HG03571 (cell line): ENCODE results near the gene DTNBP1.
"Not testable (repeated sequence)": the region's sequence is repeated elsewhere in the genome, so short reads cannot be mapped to it uniquely, and the experiment has no call there.

Experiments
- ATAC-seq: cut with Tn5 transposase; IDR thresholded peaks from one replicate; pipeline ENCODE4 v1.9.1; 2021; ENCODE audit not compliant: unreplicated experiment

The DTNBP1 gene

DNA sequence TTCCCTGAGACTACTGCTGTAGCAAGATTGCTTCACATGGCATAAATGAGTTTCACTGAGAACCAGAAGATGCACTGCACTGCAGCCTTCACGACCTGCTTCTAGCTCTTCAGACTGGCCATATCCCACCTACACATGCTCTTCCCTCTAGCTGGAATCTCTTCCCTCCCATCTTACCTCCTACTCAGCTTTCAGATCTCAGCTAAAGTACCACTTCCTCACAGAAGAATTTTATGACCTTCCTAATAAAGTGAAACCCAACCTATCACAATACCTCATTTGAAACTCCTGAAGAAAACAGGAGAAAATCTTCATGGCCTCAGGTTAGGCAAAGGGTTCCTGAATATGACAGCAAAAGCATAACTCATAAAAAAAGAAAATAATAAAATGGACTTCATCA is 99.9 kb downstream of the DTNBP1 start:
- no peak for ATAC-seq

- no peak for ATAC-seq
These were observed 101.2 kb downstream of the DTNBP1 start for GRCh38 chr6:15561447-15562199.

- no peak for ATAC-seq
These were observed 102.1 kb downstream of the DTNBP1 start for GRCh38 chr6:15560713-15561112.

DNA sequence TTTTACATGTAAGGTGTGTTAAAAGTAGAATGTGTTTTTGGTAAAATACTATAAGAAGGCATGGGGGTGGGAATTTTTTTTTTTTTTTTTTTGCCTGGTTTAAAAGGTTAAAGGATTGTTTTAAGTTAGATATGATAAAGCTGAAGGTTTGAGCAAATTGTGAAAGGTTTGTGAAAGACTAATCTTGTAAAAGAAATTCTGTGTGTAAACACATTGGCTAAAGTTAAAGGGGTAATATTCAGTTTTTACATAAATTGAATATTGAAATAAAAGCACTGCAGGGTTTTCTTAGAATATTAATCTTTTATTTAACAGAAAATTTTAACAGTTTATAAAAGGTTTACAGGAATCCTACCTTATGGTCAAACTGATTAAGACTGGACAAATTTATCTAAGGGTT is 105.7 kb downstream of the DTNBP1 start:
- ATAC-seq, result no peak

GRCh38 chr6:15556711-15557110 is 106.1 kb downstream of the DTNBP1 start:
- ATAC-seq, result no peak

DNA sequence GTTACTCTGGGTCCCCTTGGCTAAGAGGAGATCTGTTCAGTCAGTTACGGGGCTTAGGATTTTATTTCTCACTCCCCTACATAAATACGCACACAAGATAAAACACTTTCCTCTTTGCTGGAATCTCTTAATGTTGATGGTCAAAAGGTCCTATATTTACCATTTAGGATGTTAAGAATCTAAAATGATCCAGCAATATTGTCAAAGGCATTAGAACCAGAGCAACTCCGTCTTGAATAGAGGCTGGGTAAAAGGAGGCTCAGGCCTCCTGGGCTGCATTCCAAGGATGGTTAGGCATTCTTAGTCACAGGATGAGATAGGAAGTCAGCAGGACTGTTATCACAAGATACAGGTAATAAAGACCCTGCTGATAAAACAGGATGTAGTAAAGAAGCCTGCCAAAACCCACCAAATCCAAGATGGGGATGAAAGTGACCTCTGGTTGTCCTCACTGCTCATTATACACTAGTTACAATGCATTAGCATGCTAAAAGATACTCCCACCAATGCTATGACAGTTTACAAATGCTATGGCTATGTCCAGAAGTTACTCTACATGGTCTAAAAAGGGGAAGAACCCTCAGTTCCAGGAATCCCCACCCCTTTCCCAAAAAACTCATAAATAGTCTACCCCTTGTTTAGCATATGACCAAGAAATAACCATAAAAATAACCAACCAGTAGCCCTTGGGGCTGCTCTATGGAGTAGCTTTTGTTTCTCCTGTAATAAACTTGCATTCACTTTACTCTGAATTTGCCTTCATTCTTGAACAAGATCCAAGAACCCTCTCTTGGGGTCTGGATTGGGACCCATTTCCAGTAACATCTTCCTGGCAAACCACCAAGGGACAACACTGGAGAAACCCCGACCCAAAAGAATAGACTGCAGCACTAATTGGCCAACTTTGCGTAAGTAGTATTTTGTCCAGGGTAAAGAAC is 107.5 kb downstream of the DTNBP1 start:
- ATAC-seq, result no peak

DNA sequence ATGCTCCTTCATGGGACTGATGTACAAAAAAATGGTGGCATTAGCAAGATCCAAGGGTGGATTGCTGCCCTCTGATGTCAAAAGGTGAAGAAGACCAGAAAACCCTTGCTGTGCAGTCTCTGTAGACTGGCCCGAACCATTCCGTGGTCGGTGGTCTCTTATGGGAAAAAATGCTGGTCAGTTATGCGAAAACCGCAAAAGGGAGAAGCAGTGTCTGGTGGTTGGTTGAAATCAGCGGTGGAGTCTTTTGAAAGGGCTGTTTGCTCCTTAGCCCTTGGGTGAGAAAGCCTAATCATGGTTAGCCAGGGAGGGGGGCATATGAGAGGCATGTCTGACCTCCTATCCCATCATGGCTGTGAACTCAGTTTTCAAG is 108.1 kb downstream of the DTNBP1 start:
- ATAC-seq, result no peak

GRCh38 chr6:15553736-15554294 is 109.0 kb downstream of the DTNBP1 start:
- no peak for ATAC-seq

GRCh38 chr6:15553031-15553430 is 109.8 kb downstream of the DTNBP1 start:
- no peak for ATAC-seq

GRCh38 chr6:15551798-15552197 is 111.0 kb downstream of the DTNBP1 start:
- ATAC-seq, result no peak

- no peak for ATAC-seq
These were observed 111.6 kb downstream of the DTNBP1 start for GRCh38 chr6:15551262-15551661.

GRCh38 chr6:15550546-15551123 is 112.2 kb downstream of the DTNBP1 start:
- ATAC-seq, result no peak

DNA sequence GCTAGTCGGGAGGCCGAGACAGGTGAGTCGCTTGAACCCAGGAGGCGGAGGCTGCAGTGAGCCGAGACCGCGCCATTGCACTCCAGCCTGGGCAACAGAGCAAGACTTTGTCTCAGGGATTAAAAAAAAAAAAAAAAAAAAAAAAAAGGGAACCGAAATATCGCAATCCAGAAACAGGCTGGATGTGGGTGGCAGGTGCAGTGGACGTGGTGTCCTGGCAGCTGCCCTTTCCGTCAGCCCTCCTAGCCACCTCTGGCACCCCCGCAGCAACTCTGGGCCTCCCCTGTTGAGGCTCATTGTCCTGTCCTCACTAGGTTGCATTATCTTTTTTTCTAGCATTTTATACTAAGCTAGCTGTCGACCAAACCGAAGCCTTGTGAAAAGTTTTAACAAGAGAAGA is 113.5 kb downstream of the DTNBP1 start:
- ATAC-seq, result no peak

GRCh38 chr6:15547400-15547799 is 115.4 kb downstream of the DTNBP1 start:
- ATAC-seq, result no peak

DNA sequence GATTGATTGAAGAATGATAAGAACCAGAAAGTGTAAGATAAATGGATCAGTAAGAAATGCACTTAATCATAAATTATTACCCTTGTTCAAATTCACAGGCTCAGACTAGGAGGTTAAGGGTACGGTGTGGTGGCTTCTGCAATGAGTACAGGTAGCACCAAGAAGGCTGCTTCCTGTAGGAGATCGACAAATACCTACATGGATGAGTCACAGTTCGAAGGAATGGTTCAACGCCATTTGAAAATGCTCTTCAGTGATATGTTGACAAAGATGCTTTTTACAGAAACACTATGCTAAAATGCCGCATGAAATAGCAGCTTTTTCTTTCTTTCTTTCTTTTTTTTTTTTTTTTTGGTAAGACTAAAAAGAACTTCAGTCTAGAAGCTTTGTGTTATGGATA is 116.2 kb downstream of the DTNBP1 start:
- no peak for ATAC-seq

DNA sequence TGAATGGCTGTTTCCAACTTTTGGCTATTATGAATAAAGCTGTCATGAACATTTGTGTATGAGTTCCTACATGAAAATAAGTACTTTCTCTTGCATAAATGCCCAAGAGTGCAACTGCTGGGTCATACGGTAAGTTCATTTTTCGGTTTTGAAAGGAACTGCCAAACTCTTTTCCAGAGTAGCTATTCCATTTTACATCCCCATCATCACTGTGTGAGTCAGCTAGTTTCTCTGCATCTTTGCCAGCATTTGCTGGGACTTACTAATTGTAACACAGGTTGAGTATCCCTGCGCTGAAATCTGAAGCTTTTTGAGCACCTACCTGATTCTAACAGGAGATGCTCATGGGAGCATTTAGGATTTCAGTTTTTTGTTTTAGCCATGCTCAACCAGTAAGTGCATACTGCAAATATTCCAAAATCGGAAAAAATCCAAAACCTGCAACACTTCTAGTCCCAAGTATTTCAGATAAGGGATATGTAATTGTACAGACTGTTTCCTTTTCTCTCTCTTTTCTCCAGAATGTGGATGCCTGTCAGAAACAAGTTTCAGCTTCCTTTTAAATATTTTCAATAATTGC is 118.4 kb downstream of the DTNBP1 start:
- ATAC-seq, result no peak

DNA sequence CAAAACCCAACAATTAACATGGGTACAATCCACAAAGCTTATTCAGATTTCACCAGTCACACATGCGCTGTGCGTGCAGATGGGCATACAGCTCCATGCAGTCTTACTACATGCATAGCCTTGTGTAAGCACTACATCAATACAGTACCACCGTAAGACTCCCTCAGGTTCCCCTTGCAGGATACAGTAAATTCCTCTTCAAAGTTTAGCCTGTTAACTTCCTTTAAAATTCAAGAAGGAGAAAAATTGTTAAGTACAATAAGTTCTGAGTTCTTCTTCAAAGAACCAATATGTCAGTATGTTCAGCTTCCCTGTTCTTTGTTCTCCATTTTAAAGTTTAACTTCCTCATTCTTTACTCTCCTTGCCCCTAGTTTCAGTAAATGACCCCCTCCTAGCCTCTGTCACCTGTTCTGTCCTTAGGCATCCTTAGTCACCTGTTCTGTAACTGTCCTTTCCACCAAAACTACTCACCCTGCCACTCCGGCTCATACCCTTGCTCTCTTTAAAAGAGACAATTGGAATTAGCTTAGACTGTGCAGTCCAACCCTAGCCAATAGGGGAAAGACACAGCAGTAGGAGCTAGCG is 119.4 kb downstream of the DTNBP1 start:
- ATAC-seq, result not testable (repeated sequence)

DNA sequence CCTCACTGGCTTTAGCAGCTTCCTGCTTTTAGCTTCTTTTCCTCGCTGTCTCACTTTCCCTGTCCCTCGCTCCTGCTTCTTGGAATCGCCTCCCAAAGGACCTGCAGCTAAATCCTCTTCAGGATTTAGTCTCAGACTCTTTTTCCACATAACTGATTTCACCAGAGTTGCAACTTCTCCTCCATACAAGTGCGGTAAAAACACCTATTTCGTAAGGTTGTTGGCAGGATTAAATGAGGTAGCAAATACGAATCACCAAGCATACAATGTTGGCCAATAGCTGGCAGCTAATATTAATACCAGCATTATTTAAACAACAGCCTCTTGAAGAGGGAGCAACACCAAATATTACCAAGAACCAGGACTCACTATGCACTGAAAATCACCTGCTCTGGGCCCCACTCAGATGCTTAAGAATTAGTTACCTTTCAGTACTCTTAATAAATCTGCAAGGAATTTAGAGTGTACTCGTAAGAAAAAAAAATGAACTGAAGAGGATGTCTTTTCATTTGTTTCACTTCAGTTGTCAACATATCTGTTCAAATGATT is 123.0 kb downstream of the DTNBP1 start:
- ATAC-seq, result no peak

- ATAC-seq, result no peak
These were observed 123.9 kb downstream of the DTNBP1 start for GRCh38 chr6:15538766-15539495.

- ATAC-seq, result no peak
These were observed 124.7 kb downstream of the DTNBP1 start for GRCh38 chr6:15538106-15538505.
